Mesendoderm (in vitro differentiated cells): ENCODE data around the gene TRPM3.
A peak's percentile ranks its signal among the peaks of the same experiment; 100 is the strongest.

Experiments
- DNase-seq: peaks from one replicate; pipeline ENCODE4 v3.0.0; 2013
- H2AK5ac ChIP-seq: 2 replicates; pipeline ENCODE4 v1.6.1; 2013; ENCODE audit warnings: low read length, inconsistent platforms
- H2BK120ac ChIP-seq: 2 replicates; pipeline ENCODE4 v1.6.1; 2013; ENCODE audit warnings: low read depth, mild to moderate bottlenecking, low read length, moderate library complexity, mixed read lengths
- H2BK15ac ChIP-seq: replicated peaks from 2 replicates; pipeline ENCODE4 v1.6.1; 2013; ENCODE audit warnings: low read depth, mild to moderate bottlenecking, moderate library complexity
- H2BK5ac ChIP-seq: 2 replicates; pipeline ENCODE4 v1.6.1; 2013; ENCODE audit warnings: low read length, inconsistent platforms
- H3K18ac ChIP-seq: 2 replicates; pipeline ENCODE4 v1.6.1; 2013; ENCODE audit warnings: mild to moderate bottlenecking, low read length, mixed read lengths
- H3K23ac ChIP-seq: one replicate; pipeline ENCODE4 v1.6.1; 2013; ENCODE audit warnings: low read length
- H3K27ac ChIP-seq: 2 replicates; pipeline ENCODE4 v1.5.1; 2013; ENCODE audit warnings: low read depth, mild to moderate bottlenecking, inconsistent platforms, low read length, moderate library complexity
- H3K27me3 ChIP-seq: 2 replicates; pipeline ENCODE4 v1.6.1; 2013; ENCODE audit warnings: low read length, control low read depth, mild to moderate bottlenecking, inconsistent platforms; ENCODE audit not compliant: insufficient read depth, poor library complexity
- H3K36me3 ChIP-seq: 2 replicates; pipeline ENCODE4 v1.6.1; 2013; ENCODE audit warnings: low read length, inconsistent platforms; ENCODE audit not compliant: control insufficient read depth, insufficient read depth
- H3K4ac ChIP-seq: one replicate; pipeline ENCODE4 v1.6.1; 2013; ENCODE audit warnings: low read depth, mild to moderate bottlenecking, low read length, moderate library complexity
- H3K4me1 ChIP-seq: 2 replicates; pipeline ENCODE4 v1.6.1; 2013; ENCODE audit warnings: low read depth, low read length, inconsistent platforms; ENCODE audit not compliant: control insufficient read depth
- H3K4me2 ChIP-seq: 2 replicates; pipeline ENCODE4 v1.6.1; 2013; ENCODE audit warnings: low read length
- H3K4me3 ChIP-seq: 2 replicates; pipeline ENCODE4 v1.5.1; 2013; ENCODE audit warnings: mild to moderate bottlenecking, low read length
- H3K56ac ChIP-seq: one replicate; pipeline ENCODE4 v1.6.1; 2013; ENCODE audit warnings: low read length
- H3K79me1 ChIP-seq: 2 replicates; pipeline ENCODE4 v1.6.1; 2013; ENCODE audit warnings: low read length, inconsistent platforms
- H3K79me2 ChIP-seq: 2 replicates; pipeline ENCODE4 v1.6.1; 2013; ENCODE audit warnings: mild to moderate bottlenecking, low read length; ENCODE audit not compliant: control insufficient read depth, insufficient read depth
- H3K9ac ChIP-seq: 2 replicates; pipeline ENCODE4 v1.6.1; 2013; ENCODE audit warnings: low read length, inconsistent platforms
- H4K5ac ChIP-seq: one replicate; pipeline ENCODE4 v1.6.1; 2013; ENCODE audit warnings: low read length
- H4K8ac ChIP-seq: one replicate; pipeline ENCODE4 v1.6.1; 2013; ENCODE audit warnings: low read depth, mild to moderate bottlenecking, control low read depth, low read length, moderate library complexity
- WGBS: extraction: QIAGEN DNeasy Blood & Tissue Kit; methylation state at CpG from one replicate; pipeline ENCODE4 v1.1.7; 2013; ENCODE audit warnings: low lambda C conversion rate, missing lambda C conversion rate; ENCODE audit not compliant: insufficient coverage; ENCODE audit errors: extremely low coverage; 5-methylcytosine and 5-hydroxymethylcytosine counted together

Gene TRPM3

DNA sequence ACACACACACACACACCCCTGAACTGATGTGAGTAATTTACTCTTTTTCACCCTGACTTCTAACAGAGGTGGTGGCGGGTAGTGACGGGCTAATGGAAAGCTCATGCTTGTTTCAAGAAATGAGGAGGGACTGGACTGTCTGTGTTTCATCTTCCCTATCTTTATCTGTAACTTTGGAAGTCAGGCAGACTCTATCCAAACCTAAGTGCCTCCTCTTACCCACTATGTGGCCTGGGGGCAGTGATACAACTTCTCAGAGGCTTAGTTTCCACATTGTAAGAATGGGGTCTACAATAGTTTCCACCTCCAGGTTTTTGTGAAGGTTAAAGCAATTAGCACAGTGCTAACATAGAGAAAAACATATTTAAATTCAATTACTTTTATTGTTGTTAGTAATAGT is 5.9 kb upstream of the TRPM3 start:
- Histone ChIP-seq H2BK120ac (no peak overlapping the region), H3K4me3 (no peak overlapping the region), H3K4me1 (no peaks in the 10 kb centered on the region), H3K27me3 (no peaks in the 10 kb centered on the region), H4K5ac (no peak overlapping the region), H2BK5ac (no peak overlapping the region), H3K23ac (no peak overlapping the region), H3K9ac (no peak overlapping the region), H3K79me2 (no peaks in the 10 kb centered on the region), H3K4me2 (no peak overlapping the region), H2AK5ac (no peak overlapping the region), H3K18ac (no peak overlapping the region), H2BK15ac (no peak overlapping the region), H3K79me1 (no peaks in the 10 kb centered on the region), H3K56ac (no peak overlapping the region), H3K27ac (no peak overlapping the region), H4K8ac (no peak overlapping the region), H3K36me3 (no peaks in the 10 kb centered on the region), H3K4ac (no peak overlapping the region)
- DNase-seq = no peak
- WGBS = no CpG with 5 or more reads among the region's 2 CpGs

DNA sequence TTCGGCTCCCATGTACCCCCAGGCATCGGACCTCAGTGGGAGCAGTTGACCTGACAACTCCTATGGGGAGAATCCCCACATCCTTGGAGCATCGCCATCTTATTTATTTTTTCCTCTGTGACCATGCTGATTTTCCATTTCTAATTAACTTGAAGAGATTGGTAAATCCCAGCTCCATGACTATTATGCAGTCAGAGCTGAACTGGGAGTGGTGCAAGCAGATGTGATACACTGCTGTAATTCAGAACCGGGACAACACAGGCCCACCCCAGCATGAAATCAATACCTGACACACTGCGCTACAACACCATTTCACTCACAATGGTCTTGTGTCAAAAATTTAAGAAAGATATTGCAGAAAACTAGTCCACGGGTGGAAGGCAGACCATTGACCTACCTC is 1.0 kb upstream of the TRPM3 start:
- Histone ChIP-seq H4K5ac (no peak overlapping the region), H3K27ac (no peak overlapping the region), H3K79me1 (no peaks in the 10 kb centered on the region), H2BK120ac (no peak overlapping the region), H2BK15ac (no peak overlapping the region), H3K27me3 (no peaks in the 10 kb centered on the region), H3K4me3 (no peak overlapping the region), H3K4me2 (no peak overlapping the region), H3K4me1 (no peaks in the 10 kb centered on the region), H2BK5ac (no peak overlapping the region), H3K9ac (no peak overlapping the region), H3K18ac (no peak overlapping the region), H3K79me2 (no peaks in the 10 kb centered on the region), H3K23ac (no peak overlapping the region), H4K8ac (no peak overlapping the region), H3K36me3 (no peaks in the 10 kb centered on the region), H2AK5ac (no peak overlapping the region), H3K56ac (no peak overlapping the region), H3K4ac (no peak overlapping the region)
- WGBS = no CpG with 5 or more reads among the region's 6 CpGs
- no peak for DNase-seq

- Histone ChIP-seq H3K27ac (no peak overlapping the region), H3K9ac (no peak overlapping the region), H3K4me3 (no peak overlapping the region), H2BK15ac (no peak overlapping the region), H4K8ac (no peak overlapping the region), H3K4ac (no peak overlapping the region), H3K23ac (no peak overlapping the region), H3K36me3 (no peaks in the 10 kb centered on the region), H3K27me3 (no peaks in the 10 kb centered on the region), H2BK120ac (no peak overlapping the region), H3K4me1 (peaks cover 1% of the 10 kb centered on the region), H2BK5ac (no peak overlapping the region), H3K56ac (no peak overlapping the region), H3K18ac (no peak overlapping the region), H3K79me2 (no peaks in the 10 kb centered on the region), H4K5ac (no peak overlapping the region), H2AK5ac (no peak overlapping the region), H3K79me1 (no peaks in the 10 kb centered on the region), H3K4me2 (no peak overlapping the region)
- WGBS = no CpG with 5 or more reads among the region's 1 CpG
- DNase-seq = no peak
Measured at GRCh38 chr9:71122022-71122275, 528 bp upstream of the TRPM3 start.

DNA sequence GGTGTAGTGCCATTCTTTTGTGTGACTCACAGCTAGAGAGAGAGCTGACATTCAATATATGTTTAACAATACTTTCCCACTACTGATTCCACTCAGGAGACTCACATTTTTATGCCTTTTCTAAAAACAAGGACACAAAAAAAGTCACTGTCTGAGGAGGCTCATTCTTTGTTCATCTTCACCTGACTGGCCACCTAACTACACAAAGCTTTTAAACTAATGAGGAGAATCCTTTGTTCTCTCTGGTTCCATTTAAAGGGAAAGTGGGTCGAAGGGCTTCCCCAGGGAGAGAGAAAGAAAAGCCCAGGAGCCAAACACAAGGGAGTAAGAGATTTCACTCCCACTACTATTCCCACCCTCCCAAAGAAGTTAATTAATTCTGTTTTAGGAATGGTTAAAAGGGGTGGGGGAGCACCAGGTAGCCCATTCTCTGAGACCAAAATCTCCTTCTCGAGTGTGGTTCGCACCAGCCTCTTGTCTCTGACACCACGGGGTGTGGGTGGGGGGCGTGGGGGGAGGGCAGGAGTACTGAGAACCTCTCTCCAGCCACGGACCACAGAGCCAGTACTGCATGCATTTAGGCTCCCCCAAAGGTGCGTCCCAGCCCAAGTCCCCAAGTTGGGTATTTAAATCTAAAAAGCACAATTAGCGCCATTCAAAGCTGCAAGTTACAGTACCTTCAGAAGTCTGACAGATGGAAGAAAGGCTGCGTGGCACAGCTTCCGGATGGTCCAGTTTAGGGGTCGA is 747 bp downstream of the TRPM3 start:
- Histone ChIP-seq H3K79me2 (no peaks in the 10 kb centered on the region), H3K56ac (no peak overlapping the region), H2AK5ac (no peak overlapping the region), H2BK5ac (no peak overlapping the region), H3K27ac (peak overlapping the region; percentile 20), H2BK120ac (no peak overlapping the region), H3K36me3 (no peaks in the 10 kb centered on the region), H4K5ac (no peak overlapping the region), H3K4me2 (peak overlapping the region; percentile 81), H3K9ac (no peak overlapping the region), H3K18ac (peak overlapping the region; percentile 92), H2BK15ac (no peak overlapping the region), H3K79me1 (no peaks in the 10 kb centered on the region), H3K4me3 (no peak overlapping the region), H3K4me1 (peaks cover 2% of the 10 kb centered on the region), H3K4ac (peak overlapping the region; percentile 27), H3K23ac (no peak overlapping the region), H3K27me3 (no peaks in the 10 kb centered on the region), H4K8ac (no peak overlapping the region)
- DNase-seq = peak; percentile 35
- WGBS = no CpG with 5 or more reads among the region's 11 CpGs

DNA sequence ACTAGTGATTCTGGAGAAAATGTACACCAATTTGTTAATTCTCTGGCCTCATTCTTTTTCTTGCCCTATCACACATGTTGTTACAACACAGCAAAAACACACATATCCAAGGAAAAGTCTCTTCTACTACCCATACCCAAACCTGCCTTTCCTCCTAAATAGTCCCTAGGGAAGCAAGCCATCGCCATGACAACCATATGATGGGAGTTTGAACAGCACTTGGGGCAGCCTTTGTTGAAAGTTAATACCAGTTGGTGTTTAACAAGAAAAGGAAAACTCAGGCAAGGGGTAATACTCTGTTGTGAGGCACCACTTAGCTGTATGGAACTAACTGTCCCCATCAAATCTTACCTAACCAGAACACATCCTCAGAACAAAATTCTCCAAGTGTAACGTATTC is 1.7 kb downstream of the TRPM3 start:
- Histone ChIP-seq H3K79me2 (no peaks in the 10 kb centered on the region), H3K4me3 (no peak overlapping the region), H4K8ac (no peak overlapping the region), H3K9ac (no peak overlapping the region), H3K18ac (no peak overlapping the region), H4K5ac (no peak overlapping the region), H3K23ac (no peak overlapping the region), H3K4me1 (peaks cover 2% of the 10 kb centered on the region), H2BK15ac (no peak overlapping the region), H2BK5ac (no peak overlapping the region), H3K27me3 (no peaks in the 10 kb centered on the region), H2BK120ac (no peak overlapping the region), H3K4ac (no peak overlapping the region), H3K36me3 (no peaks in the 10 kb centered on the region), H3K79me1 (no peaks in the 10 kb centered on the region), H3K27ac (no peak overlapping the region), H3K56ac (no peak overlapping the region), H3K4me2 (no peak overlapping the region), H2AK5ac (no peak overlapping the region)
- no CpG with 5 or more reads among the region's 2 CpGs for WGBS
- peak; percentile 31 for DNase-seq

DNA sequence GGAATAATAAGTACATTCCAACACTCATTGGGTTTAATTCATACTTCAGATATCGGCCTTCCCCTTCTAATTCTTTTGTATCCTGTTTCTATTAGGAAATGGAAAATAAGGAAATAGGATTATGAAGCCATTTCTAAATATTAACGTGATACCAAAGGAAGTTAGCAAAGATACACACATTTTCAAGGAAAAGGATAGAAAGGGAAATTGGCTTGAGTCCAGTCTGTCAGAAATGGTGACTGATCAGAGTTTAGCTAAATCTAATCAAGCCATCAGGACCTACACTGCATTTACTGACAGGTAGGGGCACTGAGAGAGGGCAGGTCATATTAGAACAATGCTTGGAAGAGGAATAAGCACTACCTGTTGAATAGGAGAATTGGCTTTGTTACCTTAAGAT is 3.1 kb downstream of the TRPM3 start:
- Histone ChIP-seq H3K23ac (no peak overlapping the region), H3K27me3 (no peaks in the 10 kb centered on the region), H4K8ac (no peak overlapping the region), H4K5ac (no peak overlapping the region), H3K18ac (no peak overlapping the region), H3K36me3 (no peaks in the 10 kb centered on the region), H3K4ac (no peak overlapping the region), H3K4me3 (no peak overlapping the region), H3K27ac (no peak overlapping the region), H3K4me1 (peaks cover 2% of the 10 kb centered on the region), H3K4me2 (no peak overlapping the region), H3K56ac (no peak overlapping the region), H2BK15ac (no peak overlapping the region), H3K79me1 (no peaks in the 10 kb centered on the region), H2BK120ac (no peak overlapping the region), H3K9ac (no peak overlapping the region), H2AK5ac (no peak overlapping the region), H2BK5ac (no peak overlapping the region), H3K79me2 (no peaks in the 10 kb centered on the region)
- no peak for DNase-seq
- no CpG with 5 or more reads among the region's 2 CpGs for WGBS
